ENCODE results near the gene ZNF266. TPM values are rescaled to one million over a fixed set of nuclear protein-coding genes. Genes with fewer than 3 reads are reported as not detected.

The ZNF266 gene
- total and polyA plus RNA-seq, 10 of the 15 experiments (the other 5 are each of a cell fraction or from before 2014, with no cell fraction given) = 7.7 to 67.7 (median 25.0) TPM

GRCh38 chr19:9435279-9436268, at the start of gene ZNF266 (continued):
- TF ChIP-seq JUNB (IDR thresholded peaks at IDR 0.05) (0 out of 2 replicates have a peak, but pooled peaks have one; percentile 9), PML (IDR thresholded peaks at IDR 0.05; ENCODE audit: low read length) (peak; percentile 75; the same call in 1 of the 2 replicates), DPF2 (IDR thresholded peaks at IDR 0.05) (no peak; the same call in 1 of the 2 replicates), TARDBP (IDR thresholded peaks at IDR 0.05; ENCODE audit: borderline replicate concordance) (0 out of 2 replicates have a peak, but pooled peaks have one; percentile 60), MTA3 (IDR thresholded peaks at IDR 0.05; ENCODE audit: borderline replicate concordance, low read length) (no peak), TCF12 (IDR thresholded peaks at IDR 0.05; ENCODE audit: low read depth, low read length) (peak; percentile 15; the same call in 1 of the 2 replicates), IKZF1 (conservative IDR thresholded peaks at IDR 0.05) (peak; percentile 79; the same call in 1 of the 2 replicates), TAF1 (IDR thresholded peaks at IDR 0.05; ENCODE audit: borderline replicate concordance, low read depth, low read length) (peak; percentile 74; the same call in 1 of the 2 replicates), MXI1 (IDR thresholded peaks at IDR 0.05; ENCODE audit: low read depth, low read length) (peak; percentile 49), SIN3A (IDR thresholded peaks at IDR 0.05; ENCODE audit: low read depth, low read length) (no peak; the same call in 1 of the 2 replicates), ASH2L (IDR thresholded peaks at IDR 0.05; ENCODE audit: borderline replicate concordance, low read depth) (peak; percentile 95), ETV6 (conservative IDR thresholded peaks at IDR 0.05 in 1 of 2, IDR thresholded peaks at IDR 0.05 in 1 of 2; ENCODE audit: borderline replicate concordance in 1 of 2, low read depth in 1 of 2) (0 out of 4 replicates have a peak, but pooled peaks of 1 of the 2 experiments have one; percentile 28), POLR2AphosphoS5 (IDR thresholded peaks at IDR 0.05; ENCODE audit: low read length) (peak; percentile 90), KDM1A (IDR thresholded peaks at IDR 0.05; ENCODE audit: borderline replicate concordance) (no peak), HCFC1 (IDR thresholded peaks at IDR 0.05; ENCODE audit: low read length) (peak; percentile 71), KLF5 (IDR thresholded peaks at IDR 0.05; ENCODE audit: partially characterized antibody) (peak; percentile 66), ZBED1 (IDR thresholded peaks at IDR 0.05; ENCODE audit: borderline replicate concordance) (peak; percentile 38; the same call in 1 of the 2 replicates), IKZF2 (IDR thresholded peaks at IDR 0.05) (peak; percentile 44 to 49; a peak in 2 of 4 replicates), E2F4 (IDR thresholded peaks at IDR 0.05; ENCODE audit: low read depth, low read length) (peak; percentile 81), ATF2 (IDR thresholded peaks at IDR 0.05; ENCODE audit: low read length) (peak; percentile 50; the same call in 1 of the 2 replicates), ZSCAN29 (IDR thresholded peaks at IDR 0.05) (no peak), POLR2A (IDR thresholded peaks at IDR 0.05; ENCODE audit: low read depth, low read length) (peak; percentile 89)
- TF ChIP-seq, protein P1, sequence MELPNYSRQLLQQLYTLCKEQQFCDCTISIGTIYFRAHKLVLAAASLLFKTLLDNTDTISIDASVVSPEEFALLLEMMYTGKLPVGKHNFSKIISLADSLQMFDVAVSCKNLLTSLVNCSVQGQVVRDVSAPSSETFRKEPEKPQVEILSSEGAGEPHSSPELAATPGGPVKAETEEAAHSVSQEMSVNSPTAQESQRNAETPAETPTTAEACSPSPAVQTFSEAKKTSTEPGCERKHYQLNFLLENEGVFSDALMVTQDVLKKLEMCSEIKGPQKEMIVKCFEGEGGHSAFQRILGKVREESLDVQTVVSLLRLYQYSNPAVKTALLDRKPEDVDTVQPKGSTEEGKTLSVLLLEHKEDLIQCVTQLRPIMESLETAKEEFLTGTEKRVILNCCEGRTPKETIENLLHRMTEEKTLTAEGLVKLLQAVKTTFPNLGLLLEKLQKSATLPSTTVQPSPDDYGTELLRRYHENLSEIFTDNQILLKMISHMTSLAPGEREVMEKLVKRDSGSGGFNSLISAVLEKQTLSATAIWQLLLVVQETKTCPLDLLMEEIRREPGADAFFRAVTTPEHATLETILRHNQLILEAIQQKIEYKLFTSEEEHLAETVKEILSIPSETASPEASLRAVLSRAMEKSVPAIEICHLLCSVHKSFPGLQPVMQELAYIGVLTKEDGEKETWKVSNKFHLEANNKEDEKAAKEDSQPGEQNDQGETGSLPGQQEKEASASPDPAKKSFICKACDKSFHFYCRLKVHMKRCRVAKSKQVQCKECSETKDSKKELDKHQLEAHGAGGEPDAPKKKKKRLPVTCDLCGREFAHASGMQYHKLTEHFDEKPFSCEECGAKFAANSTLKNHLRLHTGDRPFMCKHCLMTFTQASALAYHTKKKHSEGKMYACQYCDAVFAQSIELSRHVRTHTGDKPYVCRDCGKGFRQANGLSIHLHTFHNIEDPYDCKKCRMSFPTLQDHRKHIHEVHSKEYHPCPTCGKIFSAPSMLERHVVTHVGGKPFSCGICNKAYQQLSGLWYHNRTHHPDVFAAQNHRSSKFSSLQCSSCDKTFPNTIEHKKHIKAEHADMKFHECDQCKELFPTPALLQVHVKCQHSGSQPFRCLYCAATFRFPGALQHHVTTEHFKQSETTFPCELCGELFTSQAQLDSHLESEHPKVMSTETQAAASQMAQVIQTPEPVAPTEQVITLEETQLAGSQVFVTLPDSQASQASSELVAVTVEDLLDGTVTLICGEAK (IDR thresholded peaks at IDR 0.05; ENCODE audit: borderline replicate concordance) = peak; percentile 92

Measured in GM12878 (cell line).